AG04449 (cell line): ENCODE data around the gene ANKRD29.
"Not testable (repeated sequence)": the region's sequence is repeated elsewhere in the genome, so short reads cannot be mapped to it uniquely, and the experiment has no call there.

Experiments used
- CTCF ChIA-PET: fragments of 350-600 bp; formaldehyde crosslinking; extraction: SDS; loops from one replicate; lab custom pipeline; 2021; ENCODE audit warnings: antibody characterized with exemption; lab: Yijun Ruan, JAX
- POLR2A ChIA-PET: fragments of 400-600, 350-600 bp; formaldehyde crosslinking; extraction: SDS; loops from one replicate; lab custom pipeline; 2020; ENCODE audit warnings: antibody characterized with exemption, inconsistent platforms; lab: Yijun Ruan, JAX
- DNase-seq: peaks from one replicate; pipeline ENCODE4 v3.0.0-alpha.2; 2010; ENCODE audit warnings: low read depth, low spot score
- H3K4me3 ChIP-seq: 2 replicates; pipeline ENCODE4 v1.5.1; 2011; ENCODE audit warnings: low read depth, mild to moderate bottlenecking, control low read depth, low read length
- CTCF ChIP-seq: IDR thresholded peaks from one replicate; pipeline ENCODE4 v1.5.1; 2011; ENCODE audit warnings: mild to moderate bottlenecking, moderate library complexity, low read length, control low read depth, inconsistent platforms; ENCODE audit not compliant: insufficient read depth; ENCODE audit errors: missing control alignments

Gene ANKRD29

DNA sequence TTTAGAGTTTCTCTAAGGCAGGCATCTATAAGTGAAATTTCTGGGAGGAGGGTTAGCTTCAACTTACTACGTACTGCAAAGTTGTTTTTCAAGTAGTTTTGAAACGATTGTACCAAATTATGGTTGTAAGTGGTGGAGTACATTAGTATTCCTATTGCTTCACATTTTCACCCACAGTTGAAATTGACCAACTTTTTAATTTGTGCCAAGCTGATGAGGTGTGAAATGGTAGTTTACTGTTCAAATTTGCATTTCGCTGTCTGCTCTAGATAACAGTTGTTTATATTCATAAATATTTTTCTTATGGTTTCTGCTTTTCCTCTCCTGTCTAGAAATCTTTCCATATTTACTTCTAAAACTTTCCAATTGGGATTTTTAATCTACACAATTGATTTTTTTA lies 95.0 kb downstream of the ANKRD29 start:
- DNase-seq, result no peak
- H3K4me3 ChIP-seq, result no peak overlapping the region
- CTCF ChIA-PET, result no interaction called here
- POLR2A ChIA-PET, result no interaction called here
- no peak for TF ChIP-seq CTCF

DNA sequence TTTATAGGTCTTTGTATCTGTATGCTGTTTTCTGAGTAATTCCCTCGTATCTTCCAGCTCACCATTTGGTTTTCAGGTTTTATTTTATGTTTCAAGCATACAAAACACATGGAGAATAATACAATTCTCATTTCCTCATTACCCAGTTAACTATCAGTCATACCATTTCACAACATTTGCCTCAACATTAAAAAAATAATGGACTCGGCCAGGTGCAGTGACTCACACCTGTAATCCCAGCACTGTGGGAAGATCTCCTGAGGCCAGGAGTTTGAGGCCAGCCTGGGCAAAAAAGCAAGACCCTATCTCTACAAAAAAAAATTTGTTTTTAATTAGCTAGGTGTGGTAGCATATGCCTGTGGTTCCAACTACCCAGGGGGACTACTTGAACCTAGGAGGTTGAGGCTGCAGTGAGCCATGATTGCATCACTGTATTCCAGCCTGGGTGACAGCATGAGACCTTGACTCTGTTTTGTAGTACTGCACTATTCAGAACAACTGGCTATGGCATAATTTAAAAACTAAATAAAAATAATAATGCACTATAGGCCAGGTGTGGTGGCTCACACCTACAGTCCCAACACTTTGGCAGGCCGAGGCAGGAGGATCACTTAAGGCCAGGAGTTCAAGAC lies 96.7 kb downstream of the ANKRD29 start:
- no peak overlapping the region for H3K4me3 ChIP-seq
- ChIA-PET POLR2A (no interaction called here), CTCF (interaction anchor here (1.5 kb wide), 1 partner anchor 53 kb away, joined by 3 read pairs; no protein-coding TSS in a partner anchor)
- no peak for DNase-seq
- TF ChIP-seq CTCF, result no peak

DNA sequence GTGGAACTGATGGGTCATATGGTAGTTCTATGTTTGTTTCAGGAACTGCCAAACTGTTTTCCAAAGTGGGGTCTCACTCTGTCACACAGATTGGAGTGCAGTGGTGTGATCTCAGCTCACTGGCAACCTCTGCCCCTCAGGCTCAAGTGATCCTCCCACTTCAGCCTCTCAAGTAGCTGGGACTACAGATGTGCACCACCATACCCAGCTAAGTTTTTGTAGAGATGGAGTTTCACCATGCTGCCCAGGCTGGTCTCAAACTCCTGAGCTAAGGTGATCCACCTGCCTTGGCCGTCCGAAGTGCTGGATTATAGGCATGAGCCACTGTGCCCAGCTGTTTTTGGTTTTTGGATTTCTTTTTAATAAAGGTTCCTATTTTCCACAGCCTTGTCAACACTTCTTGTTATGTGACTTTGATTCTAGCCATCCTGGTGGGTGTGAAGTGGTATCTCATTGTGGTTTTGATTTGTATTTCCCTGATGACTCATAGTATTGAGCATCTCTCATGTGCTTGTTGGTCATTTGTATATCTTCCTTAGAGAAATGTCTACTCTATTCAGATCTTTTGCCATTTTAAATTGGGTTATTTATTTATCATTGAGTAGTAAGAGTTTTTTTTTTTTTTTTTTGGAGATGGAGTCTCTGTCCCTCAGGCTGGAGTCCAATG lies 99.2 kb downstream of the ANKRD29 start:
- POLR2A ChIA-PET, result interaction anchor here (0.6 kb wide), 1 partner anchor 15 kb away, joined by 3 read pairs; no protein-coding TSS in a partner anchor
- TF ChIP-seq CTCF, result no peak
- no peak for DNase-seq
- no peak overlapping the region for H3K4me3 ChIP-seq
- CTCF ChIA-PET, result interaction anchor here (1.2 to 1.3 kb wide), 2 partner anchors 11 to 48 kb away, joined by 4 to 5 read pairs; no protein-coding TSS in a partner anchor

DNA sequence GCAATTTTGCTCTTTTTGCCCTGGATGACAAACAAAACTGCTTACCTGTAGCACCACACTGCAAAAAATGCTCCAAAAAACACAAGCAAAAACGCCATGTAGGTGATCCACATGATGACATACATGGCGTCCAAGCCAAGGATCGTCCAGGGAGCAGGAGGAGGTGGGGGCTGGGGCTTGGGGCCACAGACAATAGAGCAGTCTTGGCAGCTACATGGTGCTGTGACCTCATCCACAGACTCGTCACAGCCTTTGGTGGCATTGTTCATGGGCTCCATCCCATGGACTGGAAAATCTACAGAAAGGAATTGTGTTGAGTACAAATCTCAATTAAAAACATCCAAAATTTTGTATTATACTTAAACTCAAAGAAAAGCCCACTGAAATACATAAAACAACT lies 102.5 kb downstream of the ANKRD29 start:
- no peak overlapping the region for H3K4me3 ChIP-seq
- ChIA-PET POLR2A (no interaction called here), CTCF (interaction anchor here (1.2 kb wide), 1 partner anchor 12 kb away, joined by 3 read pairs; no protein-coding TSS in a partner anchor)
- no peak for TF ChIP-seq CTCF
- no peak for DNase-seq

- CTCF ChIA-PET, result interaction anchor here (1.0 to 1.1 kb wide), 2 partner anchors 15 to 145 kb away, joined by 3 read pairs; no protein-coding TSS in a partner anchor
- POLR2A ChIA-PET, DNase-seq, H3K4me3 ChIP-seq: not testable (repeated sequence)
These were observed 105.2 kb downstream of the ANKRD29 start for GRCh38 chr18:23557511-23557910.

- no peak for DNase-seq
- POLR2A ChIA-PET, result no interaction called here
- no peak overlapping the region for H3K4me3 ChIP-seq
- CTCF ChIA-PET, result no interaction called here
- TF ChIP-seq CTCF, result no peak
These were observed 106.4 kb downstream of the ANKRD29 start for GRCh38 chr18:23556145-23556780.
